Heart right ventricle (tissue), 16 donors: ENCODE results near the gene FOXRED2. TPM values are rescaled to one million over a fixed set of nuclear protein-coding genes. Genes with fewer than 3 reads are reported as not detected.

ENCODE experiments used
- ATAC-seq, 8 donors: fragments of 200-7000 bp; cut with Tn5 transposase; one replicate each; pipeline ENCODE4 v1.9.1; 2020; ENCODE audit warnings: mild to moderate bottlenecking in 8 of 8, moderate library complexity in 8 of 8, moderate number of reproducible peaks in 1 of 8
- DNase-seq, 2 donors: peaks; one replicate each; pipeline ENCODE4 v3.0.0-alpha.2; 2020
- H3K27ac ChIP-seq, 10 donors: fragments of 200-600 bp; sonication (generic) in 2 of 10; one replicate each; pipeline versions ENCODE4 v1.5.0 to v1.8.0; 2020 to 2022; ENCODE audit warnings: mild to moderate bottlenecking in 3 of 10
- H3K27me3 ChIP-seq, 7 donors: fragments of 200-600 bp; one replicate each; pipeline ENCODE4 v1.8.0; 2021 to 2022; ENCODE audit warnings: mild to moderate bottlenecking in 2 of 7
- H3K36me3 ChIP-seq, 9 donors: fragments of 200-600 bp; sonication (generic) in 1 of 9; one replicate each; pipeline versions ENCODE4 v1.5.0 to v1.8.0; 2020 to 2022; ENCODE audit warnings: mild to moderate bottlenecking in 2 of 9
- H3K4me1 ChIP-seq, 9 donors: fragments of 200-600 bp; sonication (generic) in 1 of 9; one replicate each; pipeline versions ENCODE4 v1.5.0 to v1.8.0; 2020 to 2022; ENCODE audit warnings: mild to moderate bottlenecking in 4 of 9
- H3K4me3 ChIP-seq, 10 donors: fragments of 200-600 bp; sonication (generic) in 2 of 10; one replicate each; pipeline versions ENCODE4 v1.5.0 to v1.8.0; 2020 to 2022; ENCODE audit warnings: mild to moderate bottlenecking in 7 of 10, moderate library complexity in 2 of 10
- H3K9me3 ChIP-seq, 11 donors: fragments of 200-600 bp in 10 of 11; sonication (generic) in 2 of 11; one replicate each; pipeline versions ENCODE4 v1.5.0 to v1.8.0; 2013 to 2022; ENCODE audit warnings: mild to moderate bottlenecking in 2 of 11, control low read depth in 1 of 11, moderate library complexity in 1 of 11
- CTCF ChIP-seq, 9 donors: fragments of 200-600 bp; sonication (generic) in 2 of 9; IDR thresholded peaks; one replicate each; pipeline versions ENCODE4 v1.5.0 to v1.8.0; 2021 to 2022; ENCODE audit warnings: antibody characterized with exemption in 9 of 9, mild to moderate bottlenecking in 5 of 9, moderate library complexity in 1 of 9
- WGBS, 2 donors: extraction: QIAGEN DNeasy Blood & Tissue Kit; methylation state at CpG; one replicate each; pipeline ENCODE4 v1.1.7; 2013; ENCODE audit warnings: inconsistent platforms in 1 of 2; 5-methylcytosine and 5-hydroxymethylcytosine counted together
- intact Hi-C, 10 donors: fragments of 100-400 bp; cut with DNase I; formaldehyde crosslinking; loops; one replicate each; pipeline versions ENCODE4 v1.11.1 to v1.14.2; 2022
- polyA plus RNA-seq, 2 donors: library from polyadenylated mRNA; stranded (reverse); fragments of 200-250 nt; gene quantifications; one replicate each; pipeline ENCODE4 v1.2.3, GENCODE V29; 2013
- total RNA-seq, 10 donors: library from RNA; stranded (reverse); fragmentation: NEBNext Ultra II Directional in 3 of 10; extraction: Animal tissue kit (Norgen Biotek cat#: 25700) in 3 of 10; gene quantifications; one replicate each; pipeline versions ENCODE4 v1.2.1 to v1.2.4, GENCODE V29; 2021 to 2023
- donor health status: Arrhythmogenic right ventricular cardiomyopathy.
- donor health status: ischemic (EF 13 %, LVEDD 7.1; RV severe dilation, severe dysfunction).
- donor health status: healthy with polysubstance abuse.
- donor health status: DM: no; HTN: yes; CAD: no.
- donor health status: DM: no; HTN: no; CAD: no.
- donor health status: ischemic (EF 25% LVEDD 6.9; RV normal size, moderate dysfunction).
- donor health status: ischemic (EF 25% LVEDD 5.7; RV mildly dilated, moderate dysfunction).
- donor health status: healthy.
- donor health status: DM: yes; HTN: yes; CAD: no.
- donor health status: Ischemic cardiomyopathy.
- donor health status: ischemic (EF 35%, LVEDD 5.7; RV mildly dilated, moderate dysfunction).
- donor health status: nonischemic (EF 11% LVEDD 7.7; RV severe dilation, severe dysfunction).
- donor health status: DM: yes; HTN: yes; CAD: no.
- donor health status: PGD.
- donor health status: ischemic (EF 29% LVEDD 5.4; RV normal size, mild dysfunction).
- donor health status: nonischemic (EF 23%, LVEDD 6.1; RV moderate dilation, normal function).

Gene FOXRED2
- total and polyA plus RNA-seq, 12 donors, result 2.2 to 15.7 (median 8.5) TPM

GRCh38 chr22:36544107-36544620, 37.3 kb upstream of the FOXRED2 start:
- no peak overlapping the region for H3K27ac ChIP-seq
- 84 to 87% methylated on average over 11 of the region's 11 CpGs for WGBS, 2 donors

GRCh38 chr22:36541831-36542411, 35.1 kb upstream of the FOXRED2 start:
- Histone ChIP-seq H3K4me1 (peaks cover 0 to 5% (median 0%) of the 10 kb centered on the region in 9 donors), H3K9me3 (no peaks in the 10 kb centered on the region), H3K4me3 (no peak overlapping the region), H3K27ac (no peak overlapping the region), H3K27me3 (peaks cover 0 to 29% (median 8%) of the 10 kb centered on the region in 7 donors), H3K36me3 (no peaks in the 10 kb centered on the region)
- 43 to 45% methylated on average over 9 of the region's 9 CpGs for WGBS, 2 donors
- ATAC-seq, result no peak
- DNase-seq, result no peak
- intact Hi-C loops, result loop anchor here in 7 of 10 donors (10.0 kb wide), 3 partner anchors 223 to 443 kb away; partner anchors contain the start of gene IFT27 (in 5 of the 7)
- no peak for TF ChIP-seq CTCF (IDR thresholded peaks at IDR 0.05)

More at GRCh38 chr22:36544107-36544620, 37.3 kb upstream of the FOXRED2 start:
- DNase-seq, result no peak
- no peaks in the 10 kb centered on the region for H3K36me3 ChIP-seq
- TF ChIP-seq CTCF (IDR thresholded peaks at IDR 0.05), result no peak
- peaks cover 0 to 5% (median 0%) of the 10 kb centered on the region in 9 donors for H3K4me1 ChIP-seq
- no peak for ATAC-seq
- intact Hi-C loops, result loop anchor here in 7 of 10 donors (10.0 kb wide), 3 partner anchors 221 to 441 kb away; partner anchors contain the start of gene IFT27 (in 5 of the 7)
- no peak overlapping the region for H3K4me3 ChIP-seq
- H3K9me3 ChIP-seq, result no peaks in the 10 kb centered on the region
- H3K27me3 ChIP-seq, result peaks cover 0 to 41% (median 14%) of the 10 kb centered on the region in 7 donors

- Histone ChIP-seq H3K36me3 (no peaks in the 10 kb centered on the region), H3K9me3 (no peaks in the 10 kb centered on the region), H3K27me3 (peaks cover 0 to 24% (median 1%) of the 10 kb centered on the region in 7 donors), H3K4me1 (peaks cover 0 to 5% (median 0%) of the 10 kb centered on the region in 9 donors), H3K27ac (no peak overlapping the region), H3K4me3 (no peak overlapping the region)
- DNase-seq, result no peak
- intact Hi-C loops, result loop anchor here in 7 of 10 donors (10.0 kb wide), 3 partner anchors 224 to 444 kb away; partner anchors contain the start of gene IFT27 (in 5 of the 7)
- WGBS, 2 donors, result 69 to 72% methylated on average over 12 of the region's 12 CpGs
- no peak for ATAC-seq
- TF ChIP-seq CTCF (IDR thresholded peaks at IDR 0.05), result no peak
Observed at GRCh38 chr22:36540867-36541642, 34.2 kb upstream of the FOXRED2 start.

GRCh38 chr22:36538529-36538928, 31.7 kb upstream of the FOXRED2 start:
- 32 to 43% methylated on average over 7 of the region's 7 CpGs for WGBS, 2 donors
- no peak for TF ChIP-seq CTCF (IDR thresholded peaks at IDR 0.05)

More at GRCh38 chr22:36538529-36538928, 31.7 kb upstream of the FOXRED2 start:
- no peak for DNase-seq
- H3K4me1 ChIP-seq, result peaks cover 0 to 5% (median 0%) of the 10 kb centered on the region in 9 donors
- peaks cover 0 to 13% (median 0%) of the 10 kb centered on the region in 11 donors for H3K9me3 ChIP-seq
- intact Hi-C loops, result no loop called here
- H3K36me3 ChIP-seq, result no peaks in the 10 kb centered on the region
- H3K27me3 ChIP-seq, result peaks cover 0 to 21% (median 0%) of the 10 kb centered on the region in 7 donors
- H3K27ac ChIP-seq, result no peak overlapping the region
- ATAC-seq, result no peak
- no peak overlapping the region for H3K4me3 ChIP-seq
